ENCODE measurements around the gene SLCO3A1.

The SLCO3A1 gene

DNA sequence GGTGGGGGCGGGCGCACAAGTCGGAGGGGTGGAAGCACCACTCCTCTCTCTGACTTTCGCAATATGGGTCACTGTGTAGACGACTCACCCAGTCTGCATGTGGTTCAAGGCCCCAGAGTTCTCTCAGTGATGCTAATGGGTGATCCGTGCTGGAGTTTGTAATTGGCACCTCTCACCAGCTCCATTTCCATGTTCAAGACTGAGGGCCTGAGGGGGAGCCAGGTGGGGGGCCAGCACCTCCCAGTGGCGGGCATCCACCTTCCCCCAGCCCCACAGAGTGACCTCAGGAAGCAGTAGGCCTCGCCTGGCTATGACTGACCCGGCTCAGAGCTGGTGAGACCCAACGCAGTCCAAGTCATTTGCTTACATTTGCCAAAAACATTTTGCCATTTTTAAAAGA, 310.1 kb downstream of the SLCO3A1 start:
- Histone ChIP-seq H3K27me3 (ENCODE audit: insufficient read depth, poor library complexity, severe bottlenecking) (no peaks in the 10 kb centered on the region), H3K27ac (replicated peaks) (no peak overlapping the region), H3K4me3 (replicated peaks; ENCODE audit: insufficient read depth, low read length) (no peak overlapping the region)
- DNase-seq (ENCODE audit: low read depth in 1 of 2, low spot score in 1 of 2): no peak
- TF ChIP-seq, protein P1, sequence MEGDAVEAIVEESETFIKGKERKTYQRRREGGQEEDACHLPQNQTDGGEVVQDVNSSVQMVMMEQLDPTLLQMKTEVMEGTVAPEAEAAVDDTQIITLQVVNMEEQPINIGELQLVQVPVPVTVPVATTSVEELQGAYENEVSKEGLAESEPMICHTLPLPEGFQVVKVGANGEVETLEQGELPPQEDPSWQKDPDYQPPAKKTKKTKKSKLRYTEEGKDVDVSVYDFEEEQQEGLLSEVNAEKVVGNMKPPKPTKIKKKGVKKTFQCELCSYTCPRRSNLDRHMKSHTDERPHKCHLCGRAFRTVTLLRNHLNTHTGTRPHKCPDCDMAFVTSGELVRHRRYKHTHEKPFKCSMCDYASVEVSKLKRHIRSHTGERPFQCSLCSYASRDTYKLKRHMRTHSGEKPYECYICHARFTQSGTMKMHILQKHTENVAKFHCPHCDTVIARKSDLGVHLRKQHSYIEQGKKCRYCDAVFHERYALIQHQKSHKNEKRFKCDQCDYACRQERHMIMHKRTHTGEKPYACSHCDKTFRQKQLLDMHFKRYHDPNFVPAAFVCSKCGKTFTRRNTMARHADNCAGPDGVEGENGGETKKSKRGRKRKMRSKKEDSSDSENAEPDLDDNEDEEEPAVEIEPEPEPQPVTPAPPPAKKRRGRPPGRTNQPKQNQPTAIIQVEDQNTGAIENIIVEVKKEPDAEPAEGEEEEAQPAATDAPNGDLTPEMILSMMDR (IDR thresholded peaks at IDR 0.05; ENCODE audit: insufficient read depth, low read length): no peak
- no peak for TF ChIP-seq GABPA (IDR thresholded peaks at IDR 0.05; ENCODE audit: low read depth)
- no peak for TF ChIP-seq POLR2AphosphoS5 (IDR thresholded peaks at IDR 0.05; ENCODE audit: low read depth)
- TF ChIP-seq, protein P2, sequence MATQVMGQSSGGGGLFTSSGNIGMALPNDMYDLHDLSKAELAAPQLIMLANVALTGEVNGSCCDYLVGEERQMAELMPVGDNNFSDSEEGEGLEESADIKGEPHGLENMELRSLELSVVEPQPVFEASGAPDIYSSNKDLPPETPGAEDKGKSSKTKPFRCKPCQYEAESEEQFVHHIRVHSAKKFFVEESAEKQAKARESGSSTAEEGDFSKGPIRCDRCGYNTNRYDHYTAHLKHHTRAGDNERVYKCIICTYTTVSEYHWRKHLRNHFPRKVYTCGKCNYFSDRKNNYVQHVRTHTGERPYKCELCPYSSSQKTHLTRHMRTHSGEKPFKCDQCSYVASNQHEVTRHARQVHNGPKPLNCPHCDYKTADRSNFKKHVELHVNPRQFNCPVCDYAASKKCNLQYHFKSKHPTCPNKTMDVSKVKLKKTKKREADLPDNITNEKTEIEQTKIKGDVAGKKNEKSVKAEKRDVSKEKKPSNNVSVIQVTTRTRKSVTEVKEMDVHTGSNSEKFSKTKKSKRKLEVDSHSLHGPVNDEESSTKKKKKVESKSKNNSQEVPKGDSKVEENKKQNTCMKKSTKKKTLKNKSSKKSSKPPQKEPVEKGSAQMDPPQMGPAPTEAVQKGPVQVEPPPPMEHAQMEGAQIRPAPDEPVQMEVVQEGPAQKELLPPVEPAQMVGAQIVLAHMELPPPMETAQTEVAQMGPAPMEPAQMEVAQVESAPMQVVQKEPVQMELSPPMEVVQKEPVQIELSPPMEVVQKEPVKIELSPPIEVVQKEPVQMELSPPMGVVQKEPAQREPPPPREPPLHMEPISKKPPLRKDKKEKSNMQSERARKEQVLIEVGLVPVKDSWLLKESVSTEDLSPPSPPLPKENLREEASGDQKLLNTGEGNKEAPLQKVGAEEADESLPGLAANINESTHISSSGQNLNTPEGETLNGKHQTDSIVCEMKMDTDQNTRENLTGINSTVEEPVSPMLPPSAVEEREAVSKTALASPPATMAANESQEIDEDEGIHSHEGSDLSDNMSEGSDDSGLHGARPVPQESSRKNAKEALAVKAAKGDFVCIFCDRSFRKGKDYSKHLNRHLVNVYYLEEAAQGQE (IDR thresholded peaks at IDR 0.05; ENCODE audit: insufficient replicate concordance, low read depth): no peak
- TF ChIP-seq SPI1 (IDR thresholded peaks at IDR 0.05; ENCODE audit: borderline replicate concordance, low read depth): no peak

DNA sequence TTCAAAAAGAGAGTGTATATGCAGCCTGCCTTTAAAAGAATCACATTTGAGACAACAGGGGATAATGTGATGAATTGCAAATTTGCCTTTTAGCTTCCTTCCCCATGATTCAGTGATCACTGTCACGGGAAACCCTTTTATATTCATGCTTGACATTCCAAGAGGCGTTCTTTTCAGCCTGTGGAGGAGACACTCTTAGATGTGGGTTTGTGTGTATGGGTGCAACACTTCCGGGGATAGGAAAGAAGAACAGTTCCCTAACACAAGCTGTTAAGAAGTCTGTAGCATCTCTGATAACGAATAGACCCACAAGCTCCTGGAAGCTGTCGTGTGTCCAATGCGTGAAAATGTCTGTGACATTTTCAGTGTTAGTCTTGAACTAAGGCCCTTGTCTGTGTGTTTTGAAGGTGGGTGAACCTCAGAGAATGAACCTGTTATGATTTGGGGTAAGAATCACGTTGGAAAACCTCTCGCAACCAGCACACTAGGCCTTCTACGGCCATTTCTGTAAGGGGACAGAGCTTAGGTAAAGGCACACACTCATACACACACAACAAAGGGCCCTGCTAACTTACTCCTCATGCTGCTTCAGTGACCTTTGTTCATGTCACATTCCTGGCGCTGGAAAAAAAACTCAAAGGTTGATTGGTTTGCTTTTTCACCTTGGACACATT, 311.0 kb downstream of the SLCO3A1 start:
- no peak for DNase-seq (ENCODE audit: low read depth in 1 of 2, low spot score in 1 of 2)
- no peak overlapping the region for H3K4me3 ChIP-seq (replicated peaks; ENCODE audit: insufficient read depth, low read length)
- no peaks in the 10 kb centered on the region for H3K27me3 ChIP-seq (ENCODE audit: insufficient read depth, poor library complexity, severe bottlenecking)
- no peak overlapping the region for H3K27ac ChIP-seq (replicated peaks)
- TF ChIP-seq, protein P2 (IDR thresholded peaks at IDR 0.05; ENCODE audit: insufficient replicate concordance, low read depth): no peak
- TF ChIP-seq GABPA (IDR thresholded peaks at IDR 0.05; ENCODE audit: low read depth): no peak
- TF ChIP-seq SPI1 (IDR thresholded peaks at IDR 0.05; ENCODE audit: borderline replicate concordance, low read depth): no peak
- TF ChIP-seq POLR2AphosphoS5 (IDR thresholded peaks at IDR 0.05; ENCODE audit: low read depth): no peak
- TF ChIP-seq, protein P1 (IDR thresholded peaks at IDR 0.05; ENCODE audit: insufficient read depth, low read length): no peak

DNA sequence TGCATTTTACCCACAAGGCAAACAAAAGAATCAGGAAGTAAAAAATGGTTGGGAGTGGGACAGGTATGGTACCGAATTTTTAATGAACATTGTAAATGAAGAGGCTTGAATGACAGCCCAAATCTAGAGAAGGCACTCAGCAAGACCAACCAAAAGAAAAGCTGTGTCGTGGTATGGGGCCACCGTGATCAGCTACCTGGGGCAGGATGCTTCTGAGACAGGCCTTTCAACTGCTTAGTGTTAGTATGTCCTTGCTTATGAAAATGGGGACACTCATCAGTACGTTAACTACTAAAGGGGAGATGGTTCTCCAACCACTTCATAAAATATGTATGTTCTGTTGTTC, 311.5 kb downstream of the SLCO3A1 start:
- TF ChIP-seq SPI1 (IDR thresholded peaks at IDR 0.05; ENCODE audit: borderline replicate concordance, low read depth) (no peak), POLR2AphosphoS5 (IDR thresholded peaks at IDR 0.05; ENCODE audit: low read depth) (no peak)
- TF ChIP-seq, protein P1 (IDR thresholded peaks at IDR 0.05; ENCODE audit: insufficient read depth, low read length): no peak
- Histone ChIP-seq H3K27ac (replicated peaks) (no peak overlapping the region), H3K27me3 (ENCODE audit: insufficient read depth, poor library complexity, severe bottlenecking) (no peaks in the 10 kb centered on the region), H3K4me3 (replicated peaks; ENCODE audit: insufficient read depth, low read length) (no peak overlapping the region)
- DNase-seq (ENCODE audit: low read depth in 1 of 2, low spot score in 1 of 2): no peak

DNA sequence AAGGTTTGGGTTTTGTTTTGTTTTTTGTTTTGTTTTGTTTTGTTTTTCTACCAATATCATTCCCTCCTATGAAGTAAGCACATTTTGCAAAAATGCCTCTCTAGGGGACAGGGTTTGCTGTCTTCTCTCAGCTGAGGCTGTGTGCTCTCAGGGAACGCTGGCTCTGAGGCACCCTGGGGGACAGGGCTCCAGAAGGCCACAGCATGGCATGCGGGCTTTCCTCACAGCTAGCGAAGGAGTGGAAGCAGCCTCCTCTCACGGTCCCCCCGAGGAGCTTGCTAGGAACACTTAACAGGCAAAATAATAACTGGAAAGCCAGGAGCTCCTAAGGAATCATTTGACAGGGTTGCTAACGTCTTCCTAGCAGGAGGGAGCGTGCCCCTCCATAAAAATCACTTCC, 312.5 kb downstream of the SLCO3A1 start:
- TF ChIP-seq, protein P1 (IDR thresholded peaks at IDR 0.05; ENCODE audit: insufficient read depth, low read length): no peak
- TF ChIP-seq, protein P2 (IDR thresholded peaks at IDR 0.05; ENCODE audit: insufficient replicate concordance, low read depth): no peak
- TF ChIP-seq SPI1 (IDR thresholded peaks at IDR 0.05; ENCODE audit: borderline replicate concordance, low read depth) (no peak), GABPA (IDR thresholded peaks at IDR 0.05; ENCODE audit: low read depth) (no peak), POLR2AphosphoS5 (IDR thresholded peaks at IDR 0.05; ENCODE audit: low read depth) (no peak)
- no peak overlapping the region for H3K4me3 ChIP-seq (replicated peaks; ENCODE audit: insufficient read depth, low read length)
- H3K27me3 ChIP-seq (ENCODE audit: insufficient read depth, poor library complexity, severe bottlenecking): no peaks in the 10 kb centered on the region
- no peak overlapping the region for H3K27ac ChIP-seq (replicated peaks)
- no peak for DNase-seq (ENCODE audit: low read depth in 1 of 2, low spot score in 1 of 2)

Data from HL-60 (cell line).